8988T (cell line): ENCODE data around the gene INPP5K.

Experiments used
- DNase-seq: peaks from one replicate; pipeline ENCODE4 v3.0.0; 2011

Gene INPP5K

GRCh38 chr17:1505586-1505985 is 10.8 kb downstream of the INPP5K start:
- DNase-seq, result no peak

DNA sequence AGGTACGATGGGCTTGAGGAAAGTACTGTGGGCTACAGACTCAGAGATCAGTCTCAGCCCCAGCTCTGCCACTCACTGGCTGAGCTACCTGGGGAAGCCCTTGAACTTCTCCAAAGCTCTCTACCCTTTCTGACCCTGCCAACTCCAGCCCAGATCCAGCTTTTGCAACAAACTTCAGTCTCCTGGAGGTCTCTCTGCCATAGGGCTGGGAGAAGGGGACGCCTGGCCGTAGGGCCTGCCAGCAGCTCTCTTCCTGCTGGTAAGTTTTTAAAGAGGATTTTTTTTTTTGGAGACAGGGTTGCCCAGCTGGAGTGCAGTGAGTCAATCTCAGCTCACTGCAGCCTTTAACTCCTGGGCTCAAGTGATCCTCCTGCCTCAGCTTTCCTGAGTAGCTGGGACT is 11.5 kb downstream of the INPP5K start:
- DNase-seq, result no peak

DNA sequence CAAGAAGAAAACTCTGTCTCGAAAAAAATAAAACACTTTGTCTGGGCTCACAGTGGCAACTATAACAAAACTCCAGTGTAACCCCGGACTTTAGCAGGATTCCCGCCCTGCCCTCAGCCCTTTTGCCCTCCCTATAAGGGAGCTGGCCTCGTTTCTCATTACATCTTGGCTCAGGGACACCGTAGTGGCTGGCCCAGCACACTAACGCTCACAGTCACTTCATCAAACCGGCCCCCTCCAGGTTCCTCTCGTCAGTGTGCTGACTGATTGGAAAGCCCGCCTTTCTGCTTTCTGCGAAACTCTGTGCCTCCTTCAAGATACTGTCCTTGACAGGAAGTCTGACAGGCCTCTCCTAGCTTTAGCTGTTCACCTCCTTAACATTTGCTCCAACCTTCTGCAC is 12.7 kb downstream of the INPP5K start:
- no peak for DNase-seq

DNA sequence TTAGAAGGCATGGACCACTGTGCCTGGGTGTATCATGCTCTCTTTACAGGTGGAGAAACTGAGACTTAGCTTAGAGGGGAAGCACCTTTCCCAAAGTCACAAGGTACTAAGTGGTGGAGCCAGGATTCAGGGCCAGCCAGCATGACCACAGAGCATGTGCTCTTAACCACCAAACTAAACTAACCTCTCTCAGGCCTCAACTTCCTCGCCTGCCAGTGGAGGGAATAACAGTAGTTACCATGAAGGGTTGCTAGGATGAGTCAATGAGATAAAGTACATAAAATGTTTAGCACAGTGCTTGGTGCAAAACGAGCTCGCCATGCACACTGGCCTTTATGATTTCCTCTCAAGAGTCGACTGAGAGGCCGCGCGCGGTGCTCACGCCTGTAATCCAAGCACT is 17.5 kb downstream of the INPP5K start:
- DNase-seq, result no peak

GRCh38 chr17:1498233-1498632 is 18.2 kb downstream of the INPP5K start:
- DNase-seq, result no peak

DNA sequence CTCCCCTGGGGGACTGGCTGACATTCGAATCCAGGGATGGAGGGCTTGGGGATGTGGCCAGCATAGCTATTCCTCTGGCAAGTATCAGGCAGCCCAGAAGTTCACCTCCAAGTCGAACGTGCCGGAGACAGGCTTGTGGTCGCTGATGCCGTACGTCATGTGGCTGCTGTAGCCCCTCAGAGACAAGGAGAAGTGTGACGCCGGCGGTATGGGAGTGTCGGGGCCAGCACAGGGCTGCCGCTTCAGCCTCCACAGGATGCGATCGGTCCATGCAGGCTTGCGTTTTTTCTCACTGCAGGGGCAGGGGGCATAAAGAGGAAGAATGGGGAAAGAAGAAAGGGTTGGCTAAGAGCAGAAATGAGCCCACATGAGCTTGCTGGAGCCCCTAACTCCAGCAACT is 18.6 kb downstream of the INPP5K start:
- DNase-seq, result no peak

DNA sequence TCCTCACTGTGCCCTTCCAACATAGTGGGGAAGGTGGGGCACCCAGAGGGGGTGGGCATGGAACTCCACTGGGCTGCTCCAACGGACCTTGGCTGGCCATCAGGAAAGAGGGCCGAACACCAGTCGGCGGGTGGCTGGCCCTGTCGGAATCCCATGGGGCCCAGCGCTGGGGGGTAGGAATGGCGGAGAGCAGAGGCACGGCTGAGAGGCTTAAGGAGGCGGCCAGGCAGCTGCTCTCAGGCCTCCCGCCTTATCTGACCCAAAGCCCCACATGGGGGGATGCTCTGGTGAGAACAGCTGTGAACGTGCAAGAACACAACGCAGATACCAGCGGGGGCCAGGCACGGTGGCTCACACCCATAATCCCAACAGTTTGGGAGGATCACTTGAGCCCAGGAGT is 19.5 kb downstream of the INPP5K start:
- no peak for DNase-seq

GRCh38 chr17:1495265-1495989 is 21.0 kb downstream of the INPP5K start:
- no peak for DNase-seq

DNA sequence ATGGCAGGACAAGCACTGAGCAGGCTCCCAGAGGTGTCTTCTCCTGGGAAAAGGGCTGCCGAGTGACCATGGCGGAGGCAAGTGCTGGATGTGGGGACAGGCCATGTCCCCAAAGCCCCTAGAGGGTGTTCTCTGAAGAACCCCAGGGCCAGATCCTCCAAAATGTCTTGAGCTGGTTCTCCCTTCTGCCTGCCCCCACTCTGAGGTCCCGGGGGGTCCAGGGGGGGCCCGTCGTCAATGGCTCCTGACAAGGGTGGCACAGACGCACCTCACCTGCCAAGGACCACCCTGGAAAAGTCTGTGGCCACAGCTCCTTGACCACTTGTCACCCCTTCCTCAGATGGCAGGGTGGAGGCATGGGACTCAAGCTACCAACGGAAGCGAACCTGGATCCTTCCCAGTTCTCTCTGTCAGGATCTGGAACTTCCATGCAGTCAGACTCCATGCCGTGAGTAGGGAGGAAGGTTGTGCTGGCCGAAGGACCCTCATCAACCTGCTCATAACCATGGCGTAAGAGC is 21.6 kb downstream of the INPP5K start:
- DNase-seq, result no peak

DNA sequence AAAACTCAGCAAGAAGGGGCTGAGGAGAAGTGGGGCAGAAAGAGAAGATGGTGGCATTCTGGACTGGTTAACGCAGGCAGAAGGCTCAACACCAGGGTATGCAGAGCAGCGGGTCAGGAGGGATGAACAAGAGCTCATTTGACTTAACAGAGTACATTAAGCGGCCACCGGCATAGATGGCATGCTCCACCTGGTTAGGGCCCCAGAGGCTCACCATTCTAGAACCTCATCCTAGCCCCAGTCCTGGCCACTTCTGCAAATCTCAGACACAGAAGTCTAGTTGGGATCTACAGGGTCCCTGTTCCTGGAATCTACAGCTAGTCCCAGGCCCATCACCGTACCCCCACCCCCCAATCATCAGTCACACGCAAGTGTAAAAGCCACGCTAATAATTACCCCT is 22.2 kb downstream of the INPP5K start:
- DNase-seq, result no peak

DNA sequence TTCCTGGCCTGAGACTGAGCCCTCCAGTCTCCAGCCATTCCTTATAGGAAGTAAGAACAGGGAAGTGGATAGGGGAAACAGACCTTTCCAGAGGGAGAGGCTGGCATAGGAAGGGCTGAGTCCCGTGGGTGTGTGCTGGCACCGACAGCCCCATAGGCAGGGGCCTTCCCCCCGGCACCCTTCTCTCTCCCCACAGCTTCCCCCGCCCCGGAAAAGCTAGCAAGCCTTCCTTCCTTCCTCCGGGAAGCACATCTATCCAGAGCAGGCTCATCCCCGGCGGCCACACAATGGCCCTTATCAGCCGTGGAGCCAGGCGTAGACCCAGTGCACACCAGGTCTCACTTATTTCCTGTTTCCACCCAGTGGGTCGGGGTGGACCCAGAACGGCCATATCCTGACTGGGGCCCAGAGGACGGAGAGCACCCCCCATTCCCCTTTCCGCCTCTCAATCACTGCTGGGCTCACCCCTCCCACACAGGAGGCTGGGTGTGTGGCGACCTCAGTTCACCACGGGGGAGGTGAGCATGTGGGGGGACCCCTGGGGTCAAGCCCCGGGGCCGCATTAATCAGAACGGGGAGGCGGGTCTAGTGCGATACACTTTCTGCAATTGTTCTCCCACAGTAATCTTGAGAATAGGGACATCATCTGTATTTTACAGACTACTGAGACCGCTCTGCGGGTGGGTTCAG is 23.0 kb downstream of the INPP5K start:
- DNase-seq, result no peak

GRCh38 chr17:1492249-1493206 is 23.9 kb downstream of the INPP5K start, which contains the start of gene MYO1C:
MYO1C (minus strand) TSS chr17:1492686; CDS start chr17:1492487, 199 bp downstream.
- no peak for DNase-seq

DNA sequence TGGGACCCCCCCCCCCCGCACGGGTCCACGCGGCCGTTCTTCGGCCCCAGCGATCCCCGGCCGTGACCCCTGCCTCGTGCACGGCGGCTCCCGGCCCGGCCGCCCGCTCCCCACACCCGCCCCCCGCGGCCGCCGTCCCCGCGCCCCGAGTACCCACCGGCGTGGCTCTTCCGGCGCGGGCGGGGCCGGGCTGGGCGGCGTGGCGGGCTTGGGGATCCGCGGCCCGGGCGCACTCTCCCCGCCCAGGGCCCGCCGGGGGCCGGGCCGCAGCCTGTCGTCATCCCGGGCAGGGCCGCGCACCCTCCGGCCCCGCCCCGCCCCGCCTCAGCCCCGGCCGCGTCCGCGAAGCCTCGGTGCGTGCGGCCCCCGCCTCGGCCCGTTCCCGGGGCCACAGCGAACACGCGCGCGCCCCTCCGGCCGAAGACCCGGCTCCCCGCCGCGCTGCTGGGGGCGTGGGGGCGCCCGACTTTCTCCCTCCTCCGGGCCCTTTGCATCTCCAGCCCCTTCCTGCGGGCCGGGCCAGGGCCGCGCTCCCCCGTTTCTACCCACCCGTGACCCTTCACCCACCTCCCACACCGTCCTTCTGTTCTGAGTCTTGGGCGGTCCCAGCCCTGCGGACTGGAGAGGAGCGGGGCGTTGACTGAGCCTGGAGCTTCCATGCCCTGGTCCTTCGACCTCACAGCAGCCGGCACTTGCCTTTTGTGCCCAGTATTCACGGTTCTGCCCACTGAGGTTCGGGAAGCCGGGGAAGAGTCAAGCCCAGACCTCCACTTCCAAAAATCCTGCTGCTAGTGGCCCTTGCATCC is 24.8 kb downstream of the INPP5K start:
- DNase-seq, result peak; percentile 86

DNA sequence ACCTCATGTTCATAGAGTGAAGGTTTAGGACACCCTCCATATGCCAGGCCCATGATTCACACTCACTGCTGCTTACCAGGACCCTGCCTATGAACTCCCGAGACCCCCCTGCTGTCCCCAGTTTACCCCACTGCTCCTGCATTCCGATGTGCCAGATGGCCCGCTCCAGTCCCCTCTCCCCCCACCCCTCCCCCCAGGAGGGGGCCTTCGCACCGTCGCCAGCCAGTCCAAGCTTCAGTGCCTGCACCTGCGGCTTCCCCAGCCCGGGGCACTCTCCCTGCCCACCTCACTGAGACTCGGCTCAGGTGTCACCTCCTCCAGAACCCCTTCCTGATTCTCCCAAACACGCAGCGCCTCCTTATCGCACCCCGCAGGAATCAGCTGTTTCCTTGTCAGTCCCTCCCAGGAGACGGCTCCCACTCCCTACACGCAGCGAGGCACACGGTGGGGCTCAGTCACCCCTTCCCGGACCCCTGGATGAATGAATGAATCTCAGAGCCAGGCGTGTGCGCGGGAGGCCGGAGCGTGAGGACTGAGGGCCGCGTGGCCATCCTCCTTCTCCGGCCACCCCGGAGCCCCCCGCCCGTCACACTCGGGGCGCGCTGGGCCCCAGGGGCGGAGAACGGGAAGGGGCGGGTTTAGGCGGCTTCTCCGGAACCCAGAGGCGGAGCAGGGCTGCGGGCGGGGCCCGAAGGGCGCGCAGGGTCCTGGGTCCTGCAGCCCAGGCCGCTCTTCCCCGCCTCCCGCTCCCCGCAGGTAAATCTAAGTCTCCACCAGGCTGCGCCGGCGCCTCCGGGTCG is 25.6 kb downstream of the INPP5K start:
- DNase-seq, result peak; percentile 81

DNA sequence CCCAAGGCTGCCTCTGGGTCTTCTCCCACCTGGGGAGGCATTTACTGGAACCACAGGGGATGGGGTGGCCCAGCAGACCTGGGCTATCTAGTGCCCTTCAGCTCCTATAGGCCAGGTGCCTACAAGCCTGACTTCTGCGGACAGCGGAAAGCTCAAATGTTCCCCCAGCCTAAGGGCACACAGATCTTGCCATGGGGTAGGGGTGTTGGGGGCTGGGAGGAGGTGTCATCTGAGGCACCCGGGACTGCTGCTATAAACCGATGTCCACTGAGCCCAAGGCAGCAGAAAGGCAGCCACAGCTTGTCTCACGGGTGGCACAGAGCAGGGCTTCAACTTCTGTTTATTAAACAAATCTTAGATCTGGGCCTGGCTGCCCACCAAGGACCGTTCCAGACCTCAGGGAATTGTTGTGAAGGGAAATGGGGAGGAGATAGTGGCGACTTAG is 27.6 kb downstream of the INPP5K start:
- DNase-seq, result no peak

GRCh38 chr17:1487939-1488825 is 28.2 kb downstream of the INPP5K start:
- peak; percentile 75 for DNase-seq

GRCh38 chr17:1486802-1487695 is 29.4 kb downstream of the INPP5K start:
- peak; percentile 68 for DNase-seq

- peak; percentile 60 for DNase-seq
Measured at GRCh38 chr17:1485423-1486376, 30.7 kb downstream of the INPP5K start.
